ENCODE measurements around the gene AK9.

Gene AK9

DNA sequence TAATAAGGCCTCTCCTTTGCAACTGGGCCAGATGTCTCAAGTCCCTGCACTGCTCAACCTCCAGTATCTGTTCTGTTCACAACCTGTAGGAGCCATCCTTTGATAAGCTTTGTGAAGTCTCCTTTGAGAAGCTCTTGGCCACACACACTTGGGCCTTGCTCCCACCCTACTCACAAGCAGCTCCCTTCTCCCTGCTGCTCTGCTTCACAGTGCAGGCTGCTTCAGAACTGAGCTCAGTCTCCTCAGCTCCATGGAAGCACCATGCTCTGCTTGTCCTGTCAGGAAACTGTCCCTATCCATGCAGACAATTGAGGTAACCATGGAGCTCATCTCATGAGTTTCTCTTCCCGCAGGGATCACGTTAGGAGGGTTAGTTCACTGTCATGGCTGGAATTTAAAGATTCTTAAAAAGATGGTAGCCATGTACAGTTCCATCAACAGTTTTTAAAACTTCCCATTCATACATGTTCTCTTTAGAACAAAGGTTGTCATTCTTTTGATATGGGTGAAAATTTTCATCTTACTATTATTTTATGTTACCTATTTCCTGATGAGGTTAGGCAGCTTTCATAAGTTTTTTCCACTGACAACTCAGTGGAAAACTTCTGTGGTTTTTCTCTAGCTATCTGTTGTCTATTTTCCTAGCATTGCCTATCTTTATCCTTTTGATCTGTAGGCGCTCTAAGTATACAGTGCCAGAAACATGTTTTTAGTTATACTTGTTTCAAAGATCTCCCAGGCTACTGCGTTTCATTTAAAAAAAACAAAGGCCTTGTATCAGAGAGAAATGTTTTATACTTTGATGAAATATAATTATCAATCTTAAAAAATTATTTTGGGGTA, 62.6 kb downstream of the AK9 start:
- no peak for DNase-seq (ENCODE audit: low read depth)
- H3K4me3 ChIP-seq (ENCODE audit: low read depth, low read length) = no peak overlapping the region
- no peak for TF ChIP-seq CTCF (IDR thresholded peaks at IDR 0.05; ENCODE audit: insufficient read depth, low read depth, low read length, missing control alignments)

DNA sequence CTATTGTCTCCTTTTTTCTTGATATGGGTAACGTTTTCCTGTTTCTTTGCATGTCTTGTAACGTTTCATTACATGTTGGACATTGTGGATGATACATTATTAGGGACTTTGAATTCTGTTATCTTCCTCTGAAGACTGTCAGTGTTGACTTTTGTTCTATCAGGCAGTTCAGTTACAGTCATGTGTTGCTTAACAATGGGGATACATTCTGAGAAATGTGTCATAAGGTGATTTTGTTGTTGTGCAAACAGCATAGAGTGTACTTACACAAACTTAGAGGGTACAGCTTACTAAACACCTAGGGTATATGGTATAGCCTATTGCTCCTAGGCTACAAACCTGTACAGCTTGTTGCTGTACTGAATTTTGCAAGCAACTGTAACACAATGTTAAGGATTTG, 64.7 kb downstream of the AK9 start:
- no peak overlapping the region for H3K4me3 ChIP-seq (ENCODE audit: low read depth, low read length)
- TF ChIP-seq CTCF (IDR thresholded peaks at IDR 0.05; ENCODE audit: insufficient read depth, low read depth, low read length, missing control alignments) = no peak
- no peak for DNase-seq (ENCODE audit: low read depth)

GRCh38 chr6:109625199-109625598, 65.8 kb downstream of the AK9 start:
- DNase-seq (ENCODE audit: low read depth) = no peak
- TF ChIP-seq CTCF (IDR thresholded peaks at IDR 0.05; ENCODE audit: insufficient read depth, low read depth, low read length, missing control alignments) = no peak
- no peak overlapping the region for H3K4me3 ChIP-seq (ENCODE audit: low read depth, low read length)

DNA sequence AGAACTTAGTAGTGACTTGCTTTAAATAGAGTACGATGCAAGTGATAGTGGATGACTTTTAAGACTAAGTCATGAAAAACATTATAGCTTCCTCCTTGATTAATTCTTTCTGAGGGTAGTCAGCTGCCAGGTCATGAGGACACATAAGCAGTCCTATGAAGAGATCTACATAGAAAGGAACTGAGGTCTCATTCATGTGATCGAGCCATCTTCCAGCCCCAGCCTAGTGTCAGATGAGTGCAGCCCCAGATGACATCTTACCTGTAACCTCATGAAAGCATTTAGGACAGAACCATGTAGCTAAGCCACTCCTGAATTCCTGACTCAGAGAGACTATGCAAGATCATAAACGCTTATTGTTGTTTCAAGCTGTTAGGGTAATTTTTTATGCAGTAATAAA, 67.7 kb downstream of the AK9 start:
- no peak for DNase-seq (ENCODE audit: low read depth)
- no peak overlapping the region for H3K4me3 ChIP-seq (ENCODE audit: low read depth, low read length)
- no peak for TF ChIP-seq CTCF (IDR thresholded peaks at IDR 0.05; ENCODE audit: insufficient read depth, low read depth, low read length, missing control alignments)

DNA sequence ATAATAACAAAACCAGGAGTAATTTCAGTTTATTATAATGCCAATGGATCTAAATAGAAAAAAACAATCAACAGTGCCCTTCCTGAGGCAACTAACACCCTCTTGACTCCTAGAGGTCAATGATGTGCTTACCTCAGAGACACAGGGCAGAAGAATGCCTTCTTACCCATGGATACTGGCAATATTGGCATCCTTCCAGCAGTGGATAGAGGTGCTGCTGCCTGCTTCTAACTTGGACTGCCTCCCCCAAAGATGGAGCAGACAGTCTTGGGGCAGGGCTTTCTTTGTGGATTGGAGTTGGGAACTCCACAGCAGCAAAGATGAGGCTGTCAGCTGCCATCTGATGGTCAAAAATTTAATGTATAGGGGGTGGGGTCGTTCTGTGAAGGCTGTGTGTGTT, 78.7 kb downstream of the AK9 start:
- TF ChIP-seq CTCF (IDR thresholded peaks at IDR 0.05; ENCODE audit: insufficient read depth, low read depth, low read length, missing control alignments) = no peak
- no peak for DNase-seq (ENCODE audit: low read depth)
- no peak overlapping the region for H3K4me3 ChIP-seq (ENCODE audit: low read depth, low read length)

GRCh38 chr6:109611502-109611901, 79.5 kb downstream of the AK9 start:
- DNase-seq (ENCODE audit: low read depth) = no peak
- no peak for TF ChIP-seq CTCF (IDR thresholded peaks at IDR 0.05; ENCODE audit: insufficient read depth, low read depth, low read length, missing control alignments)
- no peak overlapping the region for H3K4me3 ChIP-seq (ENCODE audit: low read depth, low read length)

- no peak overlapping the region for H3K4me3 ChIP-seq (ENCODE audit: low read depth, low read length)
- DNase-seq (ENCODE audit: low read depth) = no peak
- TF ChIP-seq CTCF (IDR thresholded peaks at IDR 0.05; ENCODE audit: insufficient read depth, low read depth, low read length, missing control alignments) = no peak
Observed at GRCh38 chr6:109610590-109610989, 80.4 kb downstream of the AK9 start.

Data from GM12865 (cell line).